ENCODE measurements around the gene KLK13. TPM values are rescaled to one million over a fixed set of nuclear protein-coding genes. Genes with fewer than 3 reads are reported as not detected.

KLK13 gene
- total and polyA plus RNA-seq, 10 donors: 0.13 TPM; not detected in 9

DNA sequence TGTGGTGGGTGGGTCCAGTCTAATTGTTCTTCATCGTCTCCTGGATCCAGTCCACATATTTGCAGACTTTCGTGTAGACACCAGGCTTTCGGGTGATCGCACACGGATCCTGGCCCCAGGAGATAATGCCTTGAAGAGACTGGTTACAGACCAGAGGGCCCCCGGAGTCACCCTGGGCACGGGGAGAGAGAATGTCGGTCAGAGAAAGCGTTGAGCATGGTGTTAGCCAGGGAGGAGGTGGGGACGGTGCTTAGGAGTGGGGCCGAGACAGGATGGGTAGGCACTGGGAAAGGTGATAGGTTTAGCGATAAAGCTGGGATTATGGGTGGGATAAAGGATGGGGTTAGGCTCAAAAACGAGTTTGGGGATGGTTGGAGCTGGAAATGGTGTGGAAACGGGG lies 42.4 kb downstream of the KLK13 start:
- Histone ChIP-seq H3K36me3 (no peaks in the 10 kb centered on the region), H3K9me3 (no peaks in the 10 kb centered on the region), H3K4me1 (peaks cover 10 to 32% (median 22%) of the 10 kb centered on the region in 6 donors), H3K27ac (no peak overlapping the region), H3K27me3 (replicated peaks in 1 of 7) (peaks cover 4 to 100% (median 48%) of the 10 kb centered on the region in 7 donors), H3K4me3 (no peak overlapping the region)
- TF ChIP-seq POLR2A (IDR thresholded peaks at IDR 0.05) (no peak), CTCF (IDR thresholded peaks at IDR 0.05 in 8 of 11, conservative IDR thresholded peaks at IDR 0.05 in 3 of 11) (no peak), POLR2AphosphoS5 (IDR thresholded peaks at IDR 0.05) (no peak)
- intact Hi-C loops (cut with DNase I; ENCODE audit: low total_unique reads): no loop called here
- 63 to 71% (median 64%) methylated on average over 14 of the region's 14 CpGs for WGBS, 5 donors
- DNase-seq: no peak

GRCh38 chr19:51020988-51021651 lies 43.8 kb downstream of the KLK13 start:
- no peak overlapping the region for H3K4me3 ChIP-seq
- H3K36me3 ChIP-seq: no peaks in the 10 kb centered on the region
- TF ChIP-seq POLR2A (IDR thresholded peaks at IDR 0.05) (no peak), CTCF (IDR thresholded peaks at IDR 0.05 in 8 of 11, conservative IDR thresholded peaks at IDR 0.05 in 3 of 11) (peak in 7 of 11 experiments; percentile 29 to 64 (median 54)), POLR2AphosphoS5 (IDR thresholded peaks at IDR 0.05) (no peak)
- H3K4me1 ChIP-seq: peaks cover 10 to 42% (median 29%) of the 10 kb centered on the region in 6 donors
- 37 to 45% (median 44%) methylated on average over 7 of the region's 7 CpGs for WGBS, 5 donors
- no peak overlapping the region for H3K27ac ChIP-seq
- H3K27me3 ChIP-seq (replicated peaks in 1 of 7): peaks cover 4 to 100% (median 53%) of the 10 kb centered on the region in 7 donors
- intact Hi-C loops (cut with DNase I; ENCODE audit: low total_unique reads): no loop called here
- H3K9me3 ChIP-seq: no peaks in the 10 kb centered on the region
- DNase-seq: no peak

DNA sequence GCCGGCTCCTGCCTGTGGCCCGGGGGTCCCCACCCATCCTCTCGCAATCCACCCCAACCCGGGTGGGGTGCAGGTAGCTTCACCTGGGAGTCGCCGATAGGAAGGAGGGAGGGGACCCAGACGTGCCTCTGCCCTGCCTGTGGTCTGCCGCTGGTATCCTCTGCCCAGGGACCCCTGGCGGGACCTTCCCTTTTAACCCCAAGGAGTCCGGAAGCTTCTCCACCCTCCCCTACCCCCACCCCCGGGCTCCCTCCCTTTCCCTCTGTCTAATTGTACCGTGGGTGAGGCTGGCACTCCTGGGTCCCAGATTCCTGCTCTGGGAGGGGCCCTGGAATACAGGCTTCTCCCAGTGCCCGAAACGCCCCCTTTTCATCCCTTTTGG lies 45.4 kb downstream of the KLK13 start, which contains the start of gene KLK10:
KLK10 (minus strand) TSS at position 166 of the 382 bp plus-strand sequence. CDS start 579 bp downstream, outside the sequence.
- WGBS, 5 donors: 4 to 14% (median 5%) methylated on average over 5 to 14 of the region's 14 CpGs
- H3K36me3 ChIP-seq: no peaks in the 10 kb centered on the region
- peaks cover 10 to 42% (median 29%) of the 10 kb centered on the region in 6 donors for H3K4me1 ChIP-seq
- no peaks in the 10 kb centered on the region for H3K9me3 ChIP-seq
- H3K27me3 ChIP-seq (replicated peaks in 1 of 7): peaks cover 4 to 100% (median 60%) of the 10 kb centered on the region in 7 donors
- no peak within 1 kb of the TSS for H3K27ac ChIP-seq
- no peak for DNase-seq
- TF ChIP-seq POLR2AphosphoS5 (IDR thresholded peaks at IDR 0.05): no peak
- TF ChIP-seq POLR2A (IDR thresholded peaks at IDR 0.05): no peak
- TF ChIP-seq CTCF (IDR thresholded peaks at IDR 0.05 in 8 of 11, conservative IDR thresholded peaks at IDR 0.05 in 3 of 11): no peak
- intact Hi-C loops (cut with DNase I; ENCODE audit: low total_unique reads): no loop called here
- peak within 1 kb of the TSS in 6 of 8 donors; percentile 9 to 62 (median 26) for H3K4me3 ChIP-seq

DNA sequence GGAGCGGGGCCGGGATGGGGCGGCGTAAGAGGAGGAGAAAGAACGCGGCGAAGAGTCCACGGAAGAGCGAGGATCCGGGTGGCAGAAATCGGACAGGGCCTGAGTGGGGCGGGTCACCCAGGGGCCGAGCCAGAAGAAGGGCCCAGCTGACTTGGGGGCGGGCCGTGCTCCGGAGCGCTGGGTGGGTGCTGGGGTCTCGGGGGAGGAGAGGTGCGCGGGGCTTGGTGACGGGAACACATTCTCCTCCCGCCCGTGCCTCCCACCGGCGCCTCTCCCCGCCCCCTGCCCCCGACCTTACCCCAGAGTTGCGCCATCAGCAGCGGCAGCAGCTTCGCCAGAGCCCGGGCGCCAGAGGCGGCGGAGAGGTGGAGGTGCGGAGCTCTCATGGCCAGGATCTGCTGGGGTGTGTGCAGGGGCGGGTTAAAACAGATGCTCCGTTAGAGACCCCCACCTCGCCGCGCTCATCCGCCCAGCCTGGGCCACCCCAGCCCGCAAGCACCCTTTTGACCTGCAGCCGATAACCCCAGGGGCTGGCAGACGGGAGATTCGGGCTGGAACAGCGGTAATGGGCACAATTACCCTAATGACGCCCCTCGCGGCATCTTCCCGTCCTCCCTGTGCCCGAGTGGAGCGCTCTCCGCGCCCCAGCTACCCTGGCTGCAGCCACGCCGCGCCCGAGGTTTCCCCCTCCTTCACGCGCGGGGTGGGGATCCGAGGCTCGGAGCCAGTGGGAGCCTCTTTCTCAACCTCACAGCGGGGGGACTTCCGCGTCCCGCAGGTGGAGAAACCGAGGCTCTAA lies 45.9 kb downstream of the KLK13 start:
- peak overlapping the region in 6 of 8 donors; percentile 9 to 62 (median 26) for H3K4me3 ChIP-seq
- no peak for TF ChIP-seq CTCF (IDR thresholded peaks at IDR 0.05 in 8 of 11, conservative IDR thresholded peaks at IDR 0.05 in 3 of 11)
- no peak for TF ChIP-seq POLR2A (IDR thresholded peaks at IDR 0.05)
- no peak for TF ChIP-seq POLR2AphosphoS5 (IDR thresholded peaks at IDR 0.05)
- peaks cover 4 to 100% (median 60%) of the 10 kb centered on the region in 7 donors for H3K27me3 ChIP-seq (replicated peaks in 1 of 7)
- intact Hi-C loops (cut with DNase I; ENCODE audit: low total_unique reads): no loop called here
- H3K36me3 ChIP-seq: no peaks in the 10 kb centered on the region
- DNase-seq: no peak
- WGBS, 5 donors: 2 to 7% (median 3%) methylated on average over 29 to 65 of the region's 68 CpGs
- H3K4me1 ChIP-seq: peaks cover 10 to 42% (median 29%) of the 10 kb centered on the region in 6 donors
- no peak overlapping the region for H3K27ac ChIP-seq
- no peaks in the 10 kb centered on the region for H3K9me3 ChIP-seq
